HG02678 (cell line): Measurements from ENCODE around the gene RXRA.
A peak's percentile ranks its signal among the peaks of the same experiment; 100 is the strongest.

Experiments used
- ATAC-seq: cut with Tn5 transposase; IDR thresholded peaks from one replicate; pipeline ENCODE4 v1.9.1; 2021; ENCODE audit warnings: mild to moderate bottlenecking, moderate library complexity; ENCODE audit not compliant: unreplicated experiment

Gene RXRA

DNA sequence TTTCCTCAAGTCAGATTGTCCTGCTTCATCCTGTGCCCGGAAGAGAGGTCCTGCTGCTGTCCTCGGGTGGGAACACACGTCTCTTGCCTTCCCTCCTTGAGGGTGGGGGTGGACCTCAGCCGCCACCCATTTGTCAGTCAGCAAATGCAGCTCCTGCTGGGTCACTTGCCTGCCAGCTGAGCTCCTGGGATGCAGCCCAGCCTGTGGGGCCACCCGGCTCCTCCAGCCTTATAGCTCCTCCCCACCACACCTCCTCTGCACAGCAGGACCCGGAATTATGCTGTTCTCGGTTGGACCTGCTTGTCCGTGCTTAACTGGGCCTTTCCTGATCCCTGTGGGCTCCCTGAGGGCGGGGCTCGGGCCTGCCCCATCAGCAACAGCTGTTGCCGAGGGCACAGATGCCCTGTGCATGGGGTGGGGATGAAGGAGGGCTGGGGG, 52.7 kb downstream of the RXRA start:
- no peak for ATAC-seq

DNA sequence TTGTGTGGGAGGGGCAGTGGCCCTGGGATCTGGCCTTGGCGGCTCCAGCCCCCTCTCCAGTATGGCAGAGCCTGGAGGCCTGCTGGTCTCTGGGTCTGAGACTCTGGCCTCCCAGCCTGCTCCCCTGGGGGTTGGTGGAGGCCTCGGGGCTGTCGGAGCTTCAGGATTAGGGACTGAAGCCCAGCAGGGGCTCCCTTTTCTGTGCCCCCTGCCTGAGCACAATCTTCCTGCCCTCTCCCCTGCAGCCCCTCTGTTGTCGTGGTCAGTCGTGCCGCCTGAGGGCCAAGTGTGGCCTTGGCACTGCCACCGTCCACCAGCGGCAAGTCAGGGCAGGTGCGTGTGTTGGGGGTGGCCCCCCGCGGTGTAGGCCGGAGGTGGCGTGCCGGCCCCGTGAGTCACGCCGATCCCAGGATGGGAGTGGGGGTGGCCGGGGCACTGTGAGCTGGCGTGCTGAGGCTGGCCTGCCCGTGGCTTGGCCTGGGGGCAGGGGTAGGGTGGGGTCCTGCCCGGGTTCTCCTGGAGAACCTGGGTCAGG, 53.6 kb downstream of the RXRA start:
- no peak for ATAC-seq

DNA sequence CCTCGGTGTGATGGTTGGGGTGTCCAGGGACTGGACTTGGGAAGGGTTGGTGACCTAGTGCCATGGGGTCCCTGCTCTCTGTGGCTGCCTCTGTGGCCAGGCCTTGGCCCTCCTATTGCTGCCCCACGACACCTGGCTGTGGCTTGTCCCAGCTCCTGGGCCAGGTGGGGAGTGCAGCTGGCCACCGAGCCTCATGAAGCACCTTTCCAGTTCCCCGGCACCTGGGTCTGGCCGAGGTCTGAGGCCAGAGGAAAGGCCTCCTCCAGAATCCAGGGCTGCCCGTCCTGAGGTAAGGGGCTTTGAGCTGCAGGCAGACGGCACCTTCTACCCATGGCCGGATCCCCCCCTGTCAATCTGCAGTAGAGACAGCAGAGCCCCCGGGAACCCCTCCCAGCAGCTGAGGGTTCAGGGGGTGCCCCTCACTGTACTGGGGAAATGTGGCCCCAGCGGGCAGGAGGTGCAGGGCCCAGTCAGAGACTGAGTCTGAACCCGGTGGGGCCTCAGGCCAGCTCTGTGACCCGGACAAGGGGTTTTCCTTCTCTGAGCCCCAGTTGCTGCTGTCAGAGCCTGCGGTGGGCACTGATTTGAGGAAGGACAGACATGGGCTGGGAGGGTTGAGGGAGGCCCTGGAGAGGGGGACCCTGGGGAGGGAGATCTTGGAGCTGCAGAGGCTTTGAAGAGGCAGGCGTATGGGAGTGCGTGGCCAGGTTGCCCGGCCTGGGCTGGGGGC, 54.5 kb downstream of the RXRA start:
- no peak for ATAC-seq

DNA sequence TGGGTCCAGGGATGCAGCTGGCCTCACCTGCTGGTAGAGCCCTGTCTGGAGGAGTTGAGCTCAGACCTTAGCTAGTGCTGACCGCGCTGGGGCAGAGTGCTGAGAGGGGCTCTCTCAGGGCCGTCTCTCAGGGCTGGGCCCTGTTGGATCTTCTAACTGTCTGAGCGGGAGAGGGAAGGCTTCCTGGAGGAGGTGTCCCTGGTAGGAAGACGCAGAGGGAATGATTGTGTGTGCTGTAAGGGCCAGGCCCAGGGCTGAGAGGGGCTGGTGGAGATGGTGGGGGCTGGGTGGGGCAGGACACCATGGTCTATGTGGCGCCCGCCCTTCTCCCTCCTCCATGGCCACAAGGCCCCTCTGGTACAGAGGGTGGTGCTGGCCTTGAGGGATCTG, 55.0 kb downstream of the RXRA start:
- no peak for ATAC-seq

DNA sequence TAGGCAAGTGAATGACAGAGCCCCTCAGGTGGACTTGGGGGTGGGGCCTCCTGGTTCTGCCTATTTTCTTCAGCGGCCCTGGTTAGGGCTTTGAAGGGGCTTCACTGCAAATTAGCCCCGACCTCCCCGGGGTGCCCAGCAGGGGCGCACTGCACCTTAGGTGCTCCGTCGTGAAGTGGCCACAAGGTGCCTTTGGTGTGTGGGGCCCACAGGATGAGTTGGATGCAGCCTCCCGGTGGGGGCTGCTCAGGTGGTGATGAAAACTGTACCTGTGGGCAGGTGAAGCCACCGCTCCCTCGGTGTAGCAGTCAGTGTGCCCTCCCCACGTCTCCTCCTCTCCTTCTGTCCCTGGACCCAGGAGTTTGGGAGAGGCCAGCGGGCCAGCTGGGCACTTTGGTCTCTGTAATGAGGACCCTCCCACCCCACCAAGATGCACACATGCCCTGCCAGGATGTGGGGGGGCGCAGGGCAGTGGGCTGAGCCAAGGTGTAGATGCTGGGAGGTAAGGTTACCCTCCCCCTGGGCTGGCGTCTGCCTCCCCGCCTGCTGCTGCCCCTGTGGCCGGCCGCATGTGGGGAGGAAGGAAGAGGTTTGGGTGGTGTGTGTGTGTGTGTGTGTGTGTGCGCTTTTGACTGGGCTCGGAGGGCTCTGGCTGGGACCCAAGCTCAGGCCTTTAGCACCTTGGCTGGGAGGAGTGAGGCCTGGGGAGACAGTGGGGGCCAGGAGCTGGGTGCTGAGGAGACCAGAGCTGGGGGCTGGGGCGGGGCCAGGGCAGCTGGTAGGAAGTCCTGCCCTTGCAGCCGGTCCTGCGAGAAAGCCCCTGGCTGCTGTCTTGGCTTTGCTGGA, 55.6 kb downstream of the RXRA start:
- ATAC-seq, result no peak

DNA sequence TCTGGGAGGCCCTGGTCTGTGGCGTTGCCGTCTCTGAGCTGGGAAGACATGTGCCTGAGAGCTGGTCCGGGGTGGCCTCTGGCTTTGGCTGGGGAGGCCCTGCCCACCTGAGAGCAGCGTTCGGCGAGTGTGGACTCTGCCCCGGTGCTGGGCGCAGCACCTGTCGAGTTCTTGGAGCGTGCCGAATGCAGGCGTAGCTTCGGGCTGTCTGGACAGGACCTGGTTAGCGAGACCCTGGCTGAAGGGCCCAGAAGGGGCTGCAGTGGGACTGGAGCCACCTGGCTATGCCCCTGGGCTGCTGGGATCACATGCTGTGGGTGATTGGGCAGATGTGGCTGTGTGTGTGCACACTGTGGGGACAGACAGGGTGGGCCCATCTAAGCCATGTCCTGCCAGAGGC, 56.5 kb downstream of the RXRA start:
- no peak for ATAC-seq

DNA sequence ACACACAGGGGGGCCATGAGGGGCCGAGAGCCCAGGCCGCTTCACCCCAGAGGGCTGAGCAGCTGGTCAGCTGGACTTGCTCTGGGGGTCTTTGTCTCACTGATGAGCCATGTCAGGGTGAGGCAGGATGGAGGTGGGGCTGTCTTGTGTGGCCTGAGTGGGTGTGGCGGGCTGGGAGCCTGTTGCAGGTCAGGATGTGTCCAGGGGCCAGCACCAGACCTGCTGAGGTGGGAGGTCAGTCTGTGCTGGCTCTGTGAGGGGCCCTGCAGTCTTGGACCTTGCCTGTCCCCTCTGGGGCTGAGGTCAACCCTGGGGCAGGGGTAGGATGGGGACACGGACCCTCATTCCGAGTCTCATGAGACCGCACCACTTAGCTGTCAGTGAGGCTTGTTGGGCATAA, 56.9 kb downstream of the RXRA start:
- ATAC-seq, result no peak

DNA sequence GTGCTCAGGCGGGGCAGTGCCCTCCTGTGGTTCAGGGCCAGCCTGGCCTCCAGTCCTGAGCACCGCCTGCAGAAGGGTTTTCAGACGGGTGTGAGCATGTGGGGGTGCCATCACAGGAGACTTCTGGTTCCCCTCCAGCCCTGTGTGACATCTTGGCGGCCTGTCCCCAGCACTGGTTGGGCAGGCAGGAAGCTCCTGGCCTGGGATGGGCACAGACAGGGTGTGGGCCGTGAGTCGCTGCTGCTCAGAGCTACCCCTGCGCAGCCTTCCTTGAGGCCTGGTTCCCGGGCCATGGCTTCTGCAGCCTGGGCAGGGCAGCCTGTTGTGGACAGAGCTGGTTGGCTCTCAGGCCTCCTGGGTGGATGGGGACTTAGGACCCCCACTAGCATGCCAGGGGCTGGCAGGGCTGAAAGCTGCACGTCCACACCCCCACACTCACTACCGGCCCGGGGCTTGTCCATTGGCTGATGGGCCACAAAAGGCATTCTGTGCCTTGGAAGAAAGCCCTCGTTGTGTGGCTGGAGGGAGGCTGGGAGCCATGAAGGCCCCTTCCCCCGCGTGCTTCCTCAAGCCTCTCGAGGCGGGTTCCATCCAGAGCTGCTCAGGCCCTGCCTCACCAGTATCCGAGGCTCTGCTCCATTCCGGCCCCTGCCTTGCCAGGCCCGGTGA, 58.7 kb downstream of the RXRA start:
- no peak for ATAC-seq

DNA sequence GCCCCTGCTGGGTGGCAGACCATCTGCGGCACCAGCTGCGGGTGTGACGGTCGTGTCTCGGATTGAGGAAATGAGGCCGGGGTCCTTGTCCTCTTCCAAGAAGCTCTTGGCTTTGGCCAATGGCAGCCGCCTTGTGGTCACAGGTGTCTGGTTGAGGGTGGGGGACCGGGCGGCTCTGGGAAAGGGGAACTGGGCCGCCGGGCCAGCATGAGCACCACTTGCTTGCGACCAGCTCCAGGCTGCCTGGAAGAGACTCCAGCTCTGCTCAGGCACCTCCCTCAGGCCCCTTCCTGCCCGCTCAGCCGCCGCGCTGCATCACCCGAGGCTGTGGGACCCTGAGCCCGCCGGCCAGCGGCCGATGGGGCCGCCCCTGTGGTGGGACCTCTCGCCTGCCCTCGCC, 59.7 kb downstream of the RXRA start:
- ATAC-seq, result no peak

DNA sequence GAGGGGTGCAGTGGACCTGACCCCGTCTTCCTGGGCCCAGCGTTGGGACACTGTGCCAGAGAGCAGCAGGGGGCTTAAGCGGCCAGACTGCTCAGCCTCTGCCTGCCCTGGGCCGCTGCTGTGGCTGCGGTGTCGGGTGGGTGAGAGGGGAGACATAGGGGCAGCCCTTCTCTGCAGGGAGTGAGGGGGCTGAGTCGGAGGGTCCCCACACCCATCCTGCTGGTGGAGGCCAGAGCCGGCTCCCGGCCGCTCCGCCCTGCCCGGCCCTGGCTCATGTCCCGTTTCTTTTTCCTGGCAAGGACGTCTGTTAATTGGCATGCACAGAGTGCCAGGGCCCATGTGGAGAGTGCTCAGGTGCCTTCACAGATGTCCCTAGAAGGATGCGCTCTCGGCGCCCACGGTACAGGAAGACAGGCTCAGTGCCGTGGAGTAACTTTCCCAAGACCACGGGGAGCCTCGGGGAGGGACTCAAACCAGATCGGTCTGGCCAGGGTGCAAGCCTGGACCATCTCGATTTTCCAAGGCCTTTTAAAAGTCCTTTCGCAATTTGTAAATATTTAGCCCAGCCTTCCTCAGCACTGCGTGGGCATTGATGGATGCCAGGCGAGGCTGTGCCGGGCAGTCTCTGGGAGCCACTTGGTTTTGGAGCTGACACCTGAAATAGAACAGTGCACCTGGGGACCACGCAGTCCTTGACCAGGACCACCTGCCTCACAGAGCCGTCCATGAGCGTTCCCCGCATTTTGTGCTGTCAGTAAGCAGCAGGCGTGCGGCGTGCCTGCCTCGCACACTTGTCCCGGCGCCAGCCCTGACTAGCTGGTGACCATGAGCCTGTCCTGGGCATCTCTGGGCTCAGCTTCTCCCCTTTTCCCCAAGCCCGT, 60.9 kb downstream of the RXRA start:
- ATAC-seq, result no peak

DNA sequence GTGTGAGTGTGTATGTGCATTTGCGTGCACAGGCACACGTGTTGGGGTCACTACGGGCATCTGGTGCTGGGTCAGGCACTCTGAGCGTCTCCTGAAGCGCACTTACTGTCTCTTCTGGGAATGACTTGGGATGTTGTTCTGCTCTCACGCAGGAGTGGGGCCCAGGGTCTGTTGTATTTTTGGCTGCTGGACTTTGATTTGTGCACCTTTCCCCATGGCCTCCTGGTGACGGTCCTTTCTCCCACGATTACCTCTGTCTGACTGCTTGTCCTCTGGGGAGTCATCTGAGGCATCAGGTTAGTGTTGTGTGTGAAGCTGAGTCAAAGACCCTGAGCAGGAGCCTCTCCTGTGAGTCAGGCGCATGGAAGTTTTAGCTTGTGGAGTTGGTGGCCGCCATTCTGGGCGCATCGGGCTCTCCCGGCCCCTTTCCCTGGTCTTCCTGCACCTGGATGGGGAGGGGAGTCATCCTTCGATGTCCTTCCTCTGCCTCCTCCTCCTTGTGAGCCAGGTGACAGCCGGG, 62.1 kb downstream of the RXRA start:
- ATAC-seq, result no peak

DNA sequence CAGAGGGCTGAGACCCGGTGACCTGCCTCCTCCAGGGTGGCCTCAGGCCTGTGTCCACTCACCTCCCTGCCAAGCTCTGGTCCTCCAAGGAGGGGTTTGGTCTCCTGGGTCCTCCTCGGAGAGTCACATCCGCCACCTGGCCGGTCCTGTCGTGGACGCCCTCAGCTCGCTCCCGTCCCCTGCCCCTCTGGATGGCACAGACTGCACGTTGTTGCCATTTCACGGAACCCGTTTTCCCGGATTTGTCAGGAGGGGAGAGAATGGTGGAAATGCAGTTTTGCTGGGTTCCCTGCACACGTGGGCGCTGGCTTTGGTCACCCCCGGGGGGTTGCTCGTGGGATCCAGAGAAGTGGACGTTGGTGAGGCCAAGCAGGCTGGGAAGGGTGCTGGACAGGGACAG, 62.7 kb downstream of the RXRA start:
- no peak for ATAC-seq

DNA sequence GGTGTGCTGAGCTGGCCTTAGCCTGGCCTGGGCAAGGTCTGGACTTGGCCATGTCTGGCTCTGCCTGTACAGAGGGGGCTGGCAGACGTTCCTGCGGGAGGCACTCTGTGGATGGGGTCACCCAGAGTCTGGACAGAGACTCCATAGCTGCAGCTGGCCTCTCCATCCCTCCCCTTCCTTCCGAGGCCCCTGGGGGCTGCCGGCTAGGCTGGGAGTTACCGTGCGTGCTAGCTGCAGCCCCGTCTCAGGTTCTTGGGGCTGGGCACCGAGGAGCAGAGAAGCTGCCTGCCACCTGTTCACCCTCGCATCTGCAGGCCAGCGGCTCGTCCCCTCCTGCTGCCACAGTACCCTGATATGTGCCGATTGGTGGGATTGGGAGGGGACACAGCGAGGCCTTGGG, 63.4 kb downstream of the RXRA start:
- ATAC-seq, result no peak

DNA sequence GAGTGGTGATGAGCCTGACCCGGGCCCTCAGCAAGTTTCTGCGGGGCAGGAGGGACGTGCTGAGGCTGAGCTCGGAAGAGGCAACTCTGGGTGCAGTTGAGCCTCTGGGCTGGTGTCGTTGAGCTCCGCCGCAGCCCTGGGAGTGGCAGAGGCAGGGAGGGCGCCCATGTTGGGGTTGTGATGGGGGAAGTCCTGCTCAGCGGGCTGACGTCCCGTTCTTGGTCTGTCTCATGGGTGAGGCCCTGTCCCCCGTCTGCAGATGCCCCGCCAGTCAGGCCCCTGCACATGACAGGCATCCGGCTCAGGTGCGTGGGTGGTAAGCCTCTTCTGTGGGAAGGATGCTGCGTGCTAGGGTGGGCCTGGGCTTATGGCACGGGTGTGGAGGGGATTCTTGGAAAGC, 64.3 kb downstream of the RXRA start:
- ATAC-seq, result peak; percentile 31

DNA sequence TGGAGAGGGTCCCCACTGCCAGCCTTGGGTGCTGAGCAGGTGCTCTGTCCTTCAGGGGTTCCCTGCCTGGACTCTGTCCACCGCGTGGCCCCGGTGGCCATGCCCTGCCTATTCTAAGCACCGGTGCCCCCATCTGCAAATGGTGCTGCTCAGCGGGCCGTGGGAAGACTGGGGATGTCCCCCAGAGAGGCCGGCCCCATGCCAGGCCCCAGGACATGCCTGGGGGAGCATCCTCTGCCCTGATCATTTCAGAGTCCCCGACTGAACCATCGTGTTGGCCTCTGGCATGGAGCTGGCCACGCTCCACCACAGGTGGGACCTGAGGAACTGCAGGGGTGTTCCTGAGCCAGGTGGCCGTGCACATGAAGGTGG, 64.7 kb downstream of the RXRA start:
- ATAC-seq, result peak; percentile 30

DNA sequence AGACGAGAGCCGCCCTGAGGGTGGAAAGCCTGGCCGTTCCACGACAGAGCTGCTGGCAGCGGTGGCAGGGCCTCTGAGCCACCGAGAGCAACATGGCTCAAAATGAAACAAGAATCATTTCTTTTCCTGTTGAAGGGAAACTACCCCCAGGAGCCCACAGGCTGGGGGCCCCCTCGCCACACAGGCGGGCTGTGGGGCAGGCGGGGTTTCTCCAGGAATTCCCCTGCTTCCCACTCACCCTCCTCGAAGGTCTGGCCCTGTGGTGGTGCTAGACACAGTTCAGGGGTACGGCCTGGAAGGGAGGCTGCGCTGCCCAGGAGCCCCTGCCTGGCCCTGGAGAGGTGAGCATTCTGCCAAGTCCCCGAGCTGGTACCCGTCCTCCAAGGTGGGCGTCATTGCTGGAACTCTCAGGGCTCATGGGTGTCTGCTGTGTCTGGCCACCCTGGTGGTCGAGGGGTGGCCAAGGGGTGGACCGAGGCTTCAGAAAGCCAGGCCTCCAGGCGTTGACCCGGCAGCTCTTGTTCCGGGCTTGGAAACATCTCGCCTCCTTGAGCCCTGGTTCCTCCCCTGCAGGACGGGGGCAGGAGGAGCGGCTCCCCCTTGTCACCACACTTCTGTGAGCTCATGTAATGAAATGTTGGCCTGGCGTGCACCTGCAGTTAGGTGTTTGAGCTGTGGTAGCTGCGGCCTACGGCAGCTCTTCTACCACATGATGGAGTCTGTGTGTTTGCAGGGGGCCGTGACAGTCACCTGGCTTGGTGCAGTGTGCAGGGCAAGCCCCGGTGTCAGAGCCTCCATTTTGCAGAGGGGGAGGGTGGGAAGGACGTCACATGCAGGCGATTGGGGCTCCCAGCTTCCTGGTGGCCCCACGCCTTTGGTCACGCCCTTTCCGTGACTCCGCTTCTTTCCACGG, 65.3 kb downstream of the RXRA start:
- peak; percentile 57 for ATAC-seq

DNA sequence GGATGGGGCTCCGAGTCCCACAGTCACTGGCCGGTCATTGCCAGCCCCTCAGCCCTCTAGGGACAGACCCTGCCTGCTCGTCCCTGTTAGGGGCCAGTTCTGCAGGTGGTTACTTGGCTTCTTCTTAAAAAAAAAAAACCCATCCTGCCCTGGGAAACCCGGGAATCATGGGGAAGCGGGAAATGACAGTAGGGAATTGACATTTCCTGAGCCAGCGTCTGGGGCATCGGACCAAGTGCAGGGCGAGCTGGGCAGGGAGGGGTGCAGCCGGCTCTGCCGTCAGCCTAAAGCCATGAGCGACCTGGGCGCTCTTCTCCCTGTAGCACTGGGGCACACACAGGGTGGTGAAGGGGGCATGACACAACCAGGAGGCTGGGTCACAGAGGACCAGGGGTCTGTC, 66.6 kb downstream of the RXRA start:
- no peak for ATAC-seq

DNA sequence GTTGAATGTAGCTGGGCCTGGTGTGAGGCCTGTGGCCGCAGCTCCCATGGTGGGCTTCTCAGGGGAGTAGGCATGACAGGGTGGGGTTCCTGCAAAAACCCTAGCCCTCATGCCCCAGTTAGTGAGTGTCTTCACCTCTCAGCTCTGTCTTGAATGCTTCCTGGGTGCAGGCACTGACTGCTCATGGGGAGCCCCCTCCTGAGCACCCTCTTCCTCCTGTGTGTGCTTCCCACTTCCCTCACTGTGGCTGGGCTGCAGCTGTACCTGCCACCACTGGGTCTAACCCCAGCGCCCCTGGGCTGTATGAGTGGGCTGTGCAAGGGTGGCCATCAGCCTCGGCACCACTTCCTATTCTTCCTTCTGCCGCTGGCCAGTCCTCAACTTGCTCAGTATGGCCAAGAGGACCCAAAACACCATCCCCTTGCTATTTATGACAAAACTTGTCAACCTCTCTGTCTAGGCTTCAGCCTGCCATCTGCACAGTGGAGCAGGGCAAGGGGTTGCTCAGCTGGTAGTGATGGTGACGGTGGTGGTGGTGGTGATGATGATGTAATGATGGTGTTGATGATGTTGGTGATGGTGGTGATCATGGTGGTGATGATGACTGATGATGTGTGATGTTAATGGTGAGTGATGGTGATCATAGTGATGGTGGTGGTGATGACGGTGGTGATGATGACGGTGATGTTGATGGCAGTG, 67.5 kb downstream of the RXRA start:
- no peak for ATAC-seq

DNA sequence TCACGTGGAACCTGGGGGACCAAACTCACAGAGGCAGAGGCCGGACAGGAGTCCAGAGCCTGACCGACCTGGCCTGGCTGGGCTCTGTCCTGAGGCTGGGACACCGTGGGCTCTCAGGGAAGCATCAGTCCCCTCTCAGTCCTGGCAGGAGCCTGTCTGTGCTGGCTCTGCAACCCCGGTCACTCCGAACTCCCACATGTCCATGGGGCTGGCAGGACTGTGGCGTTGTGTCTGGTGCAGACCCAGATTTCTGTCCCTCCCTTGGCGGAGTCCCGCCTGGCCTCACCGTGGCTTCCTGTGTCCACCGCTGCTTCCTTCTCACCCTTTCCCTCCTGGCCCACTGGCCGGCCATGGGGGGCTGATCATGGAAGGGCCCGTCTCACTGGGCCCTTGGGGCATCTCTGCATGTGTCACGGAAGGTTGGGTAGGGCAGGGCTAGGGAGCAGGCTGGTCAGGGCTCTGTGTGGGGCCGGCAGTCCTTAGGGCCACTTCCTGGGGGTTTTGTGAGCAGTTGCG, 68.8 kb downstream of the RXRA start:
- no peak for ATAC-seq
